Measurements from ENCODE around the gene ELOVL7.

GRCh38 chr5:60841361-60841760, 2.7 kb downstream of the ELOVL7 start:
- TF ChIP-seq POLR2A (IDR thresholded peaks at IDR 0.05; ENCODE audit: low read depth, low read length), result no peak
- TF ChIP-seq POLR2AphosphoS5 (IDR thresholded peaks at IDR 0.05; ENCODE audit: low read depth, low read length), result no peak
- TF ChIP-seq TAF1 (IDR thresholded peaks at IDR 0.05; ENCODE audit: borderline replicate concordance, low read depth, low read length), result no peak

All from GM12892 (cell line).